Testis (tissue), 3 donors: Measurements from ENCODE around the gene ENTPD3. TPM values are rescaled to one million over a fixed set of nuclear protein-coding genes. Genes with fewer than 3 reads are reported as not detected.

Experiments used
- DNase-seq: peaks from one replicate; pipeline ENCODE4 v3.0.0-alpha.2; 2019
- H3K27ac ChIP-seq, 2 donors: fragments of 200-600 bp; sonication (generic); one replicate each; pipeline ENCODE4 v1.5.1; 2019
- H3K27me3 ChIP-seq: fragments of 200-600 bp; sonication (generic); one replicate; pipeline ENCODE4 v1.5.1; 2019
- H3K36me3 ChIP-seq: fragments of 200-600 bp; sonication (generic); one replicate; pipeline ENCODE4 v1.5.1; 2017; ENCODE audit warnings: low read depth; ENCODE audit errors: missing control alignments
- H3K4me1 ChIP-seq: fragments of 200-600 bp; sonication (generic); one replicate; pipeline ENCODE4 v1.5.1; 2019
- H3K4me3 ChIP-seq, 2 donors: fragments of 200-600 bp; sonication (generic); one replicate each; pipeline ENCODE4 v1.5.1; 2017 to 2019
- H3K9me3 ChIP-seq: fragments of 200-600 bp; sonication (generic); one replicate; pipeline ENCODE4 v1.5.1; 2017
- POLR2A ChIP-seq: fragments of 450-650 bp; IDR thresholded peaks from one replicate; pipeline ENCODE4 v1.6.1; 2017; ENCODE audit warnings: antibody characterized with exemption, mild to moderate bottlenecking, moderate library complexity
- whole genome bisulfite sequencing, 2 donors: methylation state at CpG; one replicate each; pipeline ENCODE4 v1.1.5; 2018; 5-methylcytosine and 5-hydroxymethylcytosine counted together
- intact Hi-C: fragments of 100-400 bp; cut with DNase I; formaldehyde crosslinking; loops from one replicate; pipeline ENCODE4 v1.15.1; 2023; ENCODE audit warnings: low total_unique reads
- polyA plus RNA-seq: library from polyadenylated mRNA; stranded (reverse); fragments of 350-450 nt; fragmentation: Illumina TruSeq; extraction: RNeasy Lipid Tissue Mini Kit (QIAGEN cat#74804); gene quantifications from one replicate; pipeline ENCODE4 v1.2.3, GENCODE V29; 2014; ENCODE audit warnings: low read depth, low replicate concordance; ENCODE audit not compliant: insufficient read depth
- total RNA-seq, 2 donors: library from RNA; depleted of rRNA; stranded (reverse); fragments of >200 nt; gene quantifications; one replicate each; pipeline ENCODE4 v1.2.3, GENCODE V29; 2016
- TF ChIP-seq, protein P1 (sequence below), 3 experiments: fragments of 450-650 bp in 2 of 3; fragments of 200-600 bp in 1 of 3; sonication (generic) in 1 of 3; IDR thresholded peaks; one replicate each; pipeline ENCODE4 v1.5.1; 2016 to 2019; ENCODE audit warnings: antibody characterized with exemption in 3 of 3, mild to moderate bottlenecking in 2 of 3, moderate library complexity in 1 of 3

Gene ENTPD3
- total and polyA plus RNA-seq, 3 donors from 2014 or later = 0.24 to 0.57 (median 0.50) TPM

DNA sequence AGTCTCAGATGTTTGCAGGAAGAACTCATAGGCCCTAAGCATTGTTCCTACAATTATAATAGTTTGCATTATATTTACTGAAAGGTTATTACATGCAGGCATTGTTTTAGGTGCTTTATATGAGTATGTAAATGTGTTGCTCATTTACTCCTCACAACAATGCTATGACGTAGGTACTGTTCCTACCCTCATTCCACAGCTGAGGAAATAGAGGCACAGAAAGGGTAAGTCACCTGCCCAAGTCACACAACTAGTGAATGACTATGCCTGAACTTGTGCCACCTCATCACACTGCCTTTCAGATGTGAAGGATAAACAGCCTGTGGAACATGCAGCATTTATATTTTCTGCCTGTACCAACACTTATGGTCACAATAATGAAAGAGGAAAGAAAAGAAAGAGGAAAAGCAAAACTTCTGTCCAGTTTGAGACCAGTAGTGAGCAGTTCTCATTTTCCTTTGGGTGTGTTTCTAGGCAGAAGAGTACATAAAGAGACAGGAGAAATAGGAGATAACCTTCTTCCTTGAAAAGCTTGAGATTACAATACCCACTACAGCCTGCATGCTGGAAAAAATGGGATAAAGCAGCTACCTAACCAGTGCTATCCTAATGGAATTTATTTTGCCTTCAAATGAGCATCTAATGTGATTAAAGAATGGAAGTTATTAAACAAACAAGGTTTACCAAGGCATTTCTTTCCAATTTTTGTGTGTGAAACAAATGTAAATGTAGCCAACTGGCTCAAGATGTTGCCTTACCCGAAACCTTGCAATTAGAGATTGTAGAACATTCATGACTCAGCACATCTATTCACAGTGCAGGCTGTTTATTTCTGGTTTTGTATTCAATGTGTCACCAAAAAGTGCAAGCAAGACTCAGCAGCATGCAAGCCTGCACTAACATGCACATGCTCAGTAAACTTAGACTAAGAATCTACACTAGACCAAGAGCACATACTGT, 20.5 kb upstream of the ENTPD3 start:
- WGBS, 2 donors = 58 to 60% methylated on average over 2 of the region's 2 CpGs
- Histone ChIP-seq H3K27ac (no peak overlapping the region), H3K4me3 (no peak overlapping the region), H3K9me3 (no peaks in the 10 kb centered on the region), H3K4me1 (no peaks in the 10 kb centered on the region), H3K27me3 (no peaks in the 10 kb centered on the region), H3K36me3 (no peaks in the 10 kb centered on the region)
- TF ChIP-seq, protein P1, sequence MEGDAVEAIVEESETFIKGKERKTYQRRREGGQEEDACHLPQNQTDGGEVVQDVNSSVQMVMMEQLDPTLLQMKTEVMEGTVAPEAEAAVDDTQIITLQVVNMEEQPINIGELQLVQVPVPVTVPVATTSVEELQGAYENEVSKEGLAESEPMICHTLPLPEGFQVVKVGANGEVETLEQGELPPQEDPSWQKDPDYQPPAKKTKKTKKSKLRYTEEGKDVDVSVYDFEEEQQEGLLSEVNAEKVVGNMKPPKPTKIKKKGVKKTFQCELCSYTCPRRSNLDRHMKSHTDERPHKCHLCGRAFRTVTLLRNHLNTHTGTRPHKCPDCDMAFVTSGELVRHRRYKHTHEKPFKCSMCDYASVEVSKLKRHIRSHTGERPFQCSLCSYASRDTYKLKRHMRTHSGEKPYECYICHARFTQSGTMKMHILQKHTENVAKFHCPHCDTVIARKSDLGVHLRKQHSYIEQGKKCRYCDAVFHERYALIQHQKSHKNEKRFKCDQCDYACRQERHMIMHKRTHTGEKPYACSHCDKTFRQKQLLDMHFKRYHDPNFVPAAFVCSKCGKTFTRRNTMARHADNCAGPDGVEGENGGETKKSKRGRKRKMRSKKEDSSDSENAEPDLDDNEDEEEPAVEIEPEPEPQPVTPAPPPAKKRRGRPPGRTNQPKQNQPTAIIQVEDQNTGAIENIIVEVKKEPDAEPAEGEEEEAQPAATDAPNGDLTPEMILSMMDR (IDR thresholded peaks at IDR 0.05) = no peak
- no peak for TF ChIP-seq POLR2A
- no peak for DNase-seq
- intact Hi-C loops = no loop called here

DNA sequence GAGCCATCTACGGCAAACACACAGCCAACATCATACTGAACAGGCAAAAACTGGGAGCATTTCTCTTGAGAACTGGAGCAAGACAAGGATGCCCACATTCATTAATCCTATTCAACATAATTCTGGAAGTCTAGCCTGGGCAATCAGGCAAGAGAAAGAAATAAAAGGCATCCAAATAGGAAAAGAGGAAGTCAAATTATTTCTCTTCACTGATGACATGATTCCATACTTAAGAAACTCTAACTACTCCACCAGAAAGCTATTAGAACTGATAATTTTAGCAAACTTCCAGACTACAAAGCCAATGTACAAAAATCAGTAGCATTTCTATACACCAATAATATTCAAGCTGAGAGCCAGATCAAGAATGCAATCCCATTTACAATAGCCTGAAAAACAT, 17.3 kb upstream of the ENTPD3 start:
- H3K36me3 ChIP-seq = no peaks in the 10 kb centered on the region
- no peak overlapping the region for H3K4me3 ChIP-seq
- H3K27ac ChIP-seq = no peak overlapping the region
- no peaks in the 10 kb centered on the region for H3K4me1 ChIP-seq
- H3K27me3 ChIP-seq = no peaks in the 10 kb centered on the region
- intact Hi-C loops = no loop called here
- 91 to 96% methylated on average over 1 of the region's 1 CpG for WGBS, 2 donors
- TF ChIP-seq, protein P1 (IDR thresholded peaks at IDR 0.05) = no peak
- no peak for TF ChIP-seq POLR2A
- no peak for DNase-seq
- no peaks in the 10 kb centered on the region for H3K9me3 ChIP-seq

DNA sequence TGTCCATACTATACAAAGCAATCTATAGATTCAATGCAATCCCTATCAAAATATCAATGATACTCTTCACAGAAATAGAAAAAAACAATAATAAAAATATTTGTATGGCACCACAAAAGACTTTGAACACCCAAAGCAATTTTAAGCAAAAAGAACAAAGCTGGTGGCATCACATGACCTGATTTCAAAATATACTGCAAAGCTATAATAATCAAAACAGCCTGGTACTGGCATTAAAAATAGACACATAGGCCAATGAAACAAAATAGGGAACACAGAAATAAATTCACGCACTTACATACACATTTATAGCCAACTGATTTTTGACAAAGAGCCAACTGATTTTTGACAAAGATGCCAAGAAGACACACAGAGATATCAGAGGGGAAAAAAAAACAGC, 9.2 kb upstream of the ENTPD3 start:
- H3K27ac ChIP-seq = no peak overlapping the region
- no peaks in the 10 kb centered on the region for H3K27me3 ChIP-seq
- DNase-seq = no peak
- no peak overlapping the region for H3K4me3 ChIP-seq
- no peaks in the 10 kb centered on the region for H3K9me3 ChIP-seq
- WGBS, 2 donors = 76 to 90% methylated on average over 1 of the region's 1 CpG
- H3K4me1 ChIP-seq = no peaks in the 10 kb centered on the region
- TF ChIP-seq, protein P1 (IDR thresholded peaks at IDR 0.05) = no peak
- TF ChIP-seq POLR2A = no peak
- no peaks in the 10 kb centered on the region for H3K36me3 ChIP-seq
- intact Hi-C loops = no loop called here

DNA sequence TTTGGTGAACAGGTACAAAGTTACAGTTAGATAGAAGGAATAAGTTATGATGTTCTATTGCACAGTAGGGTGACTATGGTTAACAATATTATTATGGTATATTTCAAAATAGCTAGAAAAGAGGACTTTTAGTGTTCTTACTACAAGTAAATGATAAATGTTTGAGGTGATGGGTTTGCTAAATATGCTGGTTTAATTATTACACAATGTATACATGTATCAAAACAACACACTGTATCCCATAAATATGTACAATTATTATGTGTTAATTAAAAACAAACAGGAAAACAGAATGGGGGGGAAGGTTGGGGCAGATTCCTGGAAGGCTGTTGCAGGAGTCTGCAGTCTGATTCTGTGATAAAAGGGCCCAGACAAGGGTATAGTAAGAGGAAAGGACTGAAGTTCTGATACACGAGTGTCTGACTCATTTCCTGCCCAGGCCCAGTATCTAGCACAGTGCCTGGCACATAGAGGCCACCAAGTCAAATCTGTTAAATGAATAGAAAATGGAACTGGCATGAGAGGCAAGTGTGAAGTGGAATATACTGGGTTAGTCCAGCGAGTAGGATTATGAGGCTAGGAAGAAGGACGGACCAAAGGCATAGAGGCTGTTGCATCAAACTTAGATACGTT, 7.2 kb upstream of the ENTPD3 start:
- Histone ChIP-seq H3K9me3 (no peaks in the 10 kb centered on the region), H3K27ac (no peak overlapping the region), H3K27me3 (no peaks in the 10 kb centered on the region), H3K36me3 (no peaks in the 10 kb centered on the region), H3K4me3 (no peak overlapping the region), H3K4me1 (no peaks in the 10 kb centered on the region)
- intact Hi-C loops = no loop called here
- DNase-seq = no peak
- TF ChIP-seq, protein P1 (IDR thresholded peaks at IDR 0.05) = no peak
- TF ChIP-seq POLR2A = no peak
- WGBS, 2 donors = 82 to 87% methylated on average over 4 of the region's 4 CpGs
